Panc1 (cell line): ENCODE measurements around the gene KLHL42. TPM values are rescaled to one million over a fixed set of nuclear protein-coding genes. Genes with fewer than 3 reads are reported as not detected.
"Not testable (repeated sequence)": the region's sequence is repeated elsewhere in the genome, so short reads cannot be mapped to it uniquely, and the experiment has no call there.

Experiments
- ATAC-seq: fragments of 200-7000 bp; cut with Tn5 transposase; 2 replicates; pipeline ENCODE4 v1.9.1; 2020; ENCODE audit warnings: mild to moderate bottlenecking, moderate library complexity
- BruUV-seq: library from RNA; stranded (reverse); fragments of 400-500 nt; replicated peaks from 2 replicates; lab custom pipeline; 2021; lab: Mats Ljungman, UMichigan
- CTCF ChIA-PET: fragments of 300-600 bp; sonication (Branson Sonifier 250); formaldehyde crosslinking; loops from one replicate; lab custom pipeline; 2022; ENCODE audit warnings: antibody characterized with exemption; lab: Charles Lee
- POLR2A ChIA-PET: fragments of 300-600 bp; sonication (Branson Sonifier 250); formaldehyde crosslinking; loops from one replicate; lab custom pipeline; 2022; ENCODE audit warnings: antibody characterized with exemption; lab: Charles Lee
- DNase-seq: peaks from one replicate; pipeline ENCODE4 v3.0.0-alpha.2; 2010; ENCODE audit warnings: low read depth, low spot score
- H3K27ac ChIP-seq: 2 replicates; pipeline ENCODE4 v1.5.1; 2011; ENCODE audit warnings: mild to moderate bottlenecking, low read length, inconsistent platforms
- H3K27me3 ChIP-seq: fragments of 200-500 bp; sonication (Bioruptor generic); 2 replicates; pipeline ENCODE4 v1.6.0; 2014; ENCODE audit warnings: low read length, inconsistent platforms; ENCODE audit not compliant: control insufficient read depth, insufficient read depth
- H3K36me3 ChIP-seq: fragments of 200-500 bp; sonication (Bioruptor generic); 2 replicates; pipeline ENCODE4 v1.5.1; 2014; ENCODE audit warnings: inconsistent platforms, mild to moderate bottlenecking, low read length, moderate library complexity; ENCODE audit not compliant: control insufficient read depth, insufficient read depth
- H3K4me1 ChIP-seq: 2 replicates; pipeline ENCODE4 v1.5.1; 2011; ENCODE audit warnings: inconsistent platforms, mild to moderate bottlenecking, low read length, moderate library complexity; ENCODE audit not compliant: control insufficient read depth, insufficient read depth
- H3K4me3 ChIP-seq, 2 experiments: 2 replicates each; pipeline ENCODE4 v1.5.1; 2011 to 2012; ENCODE audit warnings: low read depth in 2 of 2, low read length in 2 of 2, mild to moderate bottlenecking in 2 of 2, inconsistent platforms in 1 of 2, moderate library complexity in 1 of 2
- H3K9me3 ChIP-seq: fragments of 200-500 bp; sonication (Bioruptor generic); 2 replicates; pipeline ENCODE4 v1.5.1; 2014; ENCODE audit warnings: low read depth, mild to moderate bottlenecking, inconsistent platforms, low read length, moderate library complexity; ENCODE audit not compliant: control insufficient read depth, insufficient read depth
- CTCF ChIP-seq: fragments of 450-650 bp; IDR thresholded peaks from 2 replicates; pipeline ENCODE4 v1.5.1; 2017; ENCODE audit warnings: mild to moderate bottlenecking
- POLR2AphosphoS5 ChIP-seq: IDR thresholded peaks from 2 replicates; pipeline ENCODE4 v1.6.1; 2012; ENCODE audit warnings: mild to moderate bottlenecking, low read depth, low read length, moderate library complexity
- REST ChIP-seq, 2 experiments: IDR thresholded peaks; 2 replicates each; pipeline ENCODE4 v1.6.1; 2011 to 2012; ENCODE audit warnings: low read depth in 2 of 2, control low read depth in 1 of 2, low read length in 1 of 2, mild to moderate bottlenecking in 1 of 2, moderate library complexity in 1 of 2; ENCODE audit not compliant: insufficient read depth in 1 of 2
- SIN3A ChIP-seq: IDR thresholded peaks from 2 replicates; pipeline ENCODE4 v1.6.1; 2012; ENCODE audit warnings: low read depth, mild to moderate bottlenecking, low read length, moderate library complexity, borderline replicate concordance; ENCODE audit not compliant: insufficient read depth
- TCF7L2 ChIP-seq: IDR thresholded peaks from 2 replicates; pipeline ENCODE4 v1.6.1; 2011; ENCODE audit warnings: mild to moderate bottlenecking, low read depth, low read length, inconsistent platforms
- in situ Hi-C: cut with HindIII; loops from 2 replicates; pipeline ENCODE4 v1.10.0; 2016; ENCODE audit warnings: low sequenced_read_pairs, low pct_unique_long_range_greater_than_20kb
- intact Hi-C: fragments of 100-400 bp; cut with micrococcal nuclease; formaldehyde crosslinking; loops from one replicate; pipeline ENCODE4 v1.10.0; 2022; ENCODE audit not compliant: unreplicated experiment
- total RNA-seq: library from RNA; stranded (reverse); gene quantifications from one replicate; pipeline ENCODE4 v1.2.1, GENCODE V29; 2021; ENCODE audit not compliant: unreplicated experiment

KLHL42 gene
- total RNA-seq, 1 experiment from 2014 or later: 35.2 TPM

GRCh38 chr12:27845187-27845586, 65.2 kb downstream of the KLHL42 start:
- Histone ChIP-seq H3K27ac (no peak overlapping the region), H3K9me3 (no peaks in the 10 kb centered on the region), H3K4me1 (0 out of 2 replicates have a peak, but pooled peaks cover 4% of the 10 kb centered on the region), H3K27me3 (no peaks in the 10 kb centered on the region), H3K4me3 (no peak overlapping the region), H3K36me3 (no peaks in the 10 kb centered on the region)
- no peak for ATAC-seq
- no peak for DNase-seq
- TF ChIP-seq REST (IDR thresholded peaks at IDR 0.05; ENCODE audit: insufficient read depth in 1 of 2, low read depth in 2 of 2, low read length in 1 of 2) (no peak), CTCF (no peak), TCF7L2 (no peak), POLR2AphosphoS5 (no peak), SIN3A (no peak)
- ChIA-PET CTCF (no interaction called here), POLR2A (no interaction called here)
- intact Hi-C loops (no loop called here), in situ Hi-C loops (no loop called here)
- no TSS peak for BruUV-seq

GRCh38 chr12:27845706-27846105, 65.7 kb downstream of the KLHL42 start:
- DNase-seq, H3K27ac ChIP-seq, in situ Hi-C loops, H3K4me3 ChIP-seq, POLR2A ChIA-PET, H3K4me1 ChIP-seq, BruUV-seq, H3K27me3 ChIP-seq, CTCF ChIA-PET, intact Hi-C loops, H3K36me3 ChIP-seq, ATAC-seq, H3K9me3 ChIP-seq: not testable (repeated sequence)

DNA sequence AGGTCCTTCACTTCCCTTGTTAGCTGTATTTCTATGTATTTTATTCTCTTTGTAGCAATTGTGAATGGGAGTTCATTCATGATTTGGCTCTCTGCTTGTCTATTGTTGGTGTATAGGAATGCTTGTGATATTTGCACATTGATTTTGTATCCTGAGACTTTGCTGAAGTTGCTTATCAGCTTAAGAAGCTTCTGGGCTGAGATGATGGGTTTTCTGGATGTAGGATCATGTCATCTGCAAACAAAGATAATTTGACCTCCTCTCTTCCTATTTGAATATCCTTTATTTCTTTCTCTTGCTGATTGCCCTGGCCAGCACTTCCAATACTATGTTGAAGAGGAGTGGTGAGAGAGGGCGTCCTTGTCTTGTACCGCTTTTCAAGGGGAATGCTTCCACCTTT, 67.3 kb downstream of the KLHL42 start:
- intact Hi-C loops, DNase-seq, H3K4me1 ChIP-seq, H3K9me3 ChIP-seq, POLR2A ChIA-PET, BruUV-seq, ATAC-seq, CTCF ChIA-PET, H3K4me3 ChIP-seq, H3K27me3 ChIP-seq, in situ Hi-C loops, H3K27ac ChIP-seq, H3K36me3 ChIP-seq: not testable (repeated sequence)
